Stimulated activated CD4-positive, alpha-beta T cell treated with anti-CD3 and anti-CD28 coated beads, TNF-alpha, amount 100 ng/mL, for 4 hours (primary cell): ENCODE measurements around the gene RWDD4.
"Not testable (repeated sequence)": the region's sequence is repeated elsewhere in the genome, so short reads cannot be mapped to it uniquely, and the experiment has no call there.

Experiments
- DNase-seq, 3 experiments: peaks; one replicate each; pipeline ENCODE4 v3.0.0-alpha.2; 2020; ENCODE audit warnings: low read depth in 3 of 3

RWDD4 gene

GRCh38 chr4:183635741-183636140, 23.2 kb downstream of the RWDD4 start:
- no peak for DNase-seq

- no peak for DNase-seq
These were observed 23.7 kb downstream of the RWDD4 start for GRCh38 chr4:183635321-183635720.

GRCh38 chr4:183633476-183634400, 25.2 kb downstream of the RWDD4 start:
- DNase-seq, result no peak

GRCh38 chr4:183632689-183633088, 26.3 kb downstream of the RWDD4 start:
- DNase-seq, result no peak

GRCh38 chr4:183631577-183632198, 27.3 kb downstream of the RWDD4 start:
- no peak for DNase-seq

GRCh38 chr4:183627979-183628588, 30.9 kb downstream of the RWDD4 start:
- no peak for DNase-seq

GRCh38 chr4:183627286-183627685, 31.7 kb downstream of the RWDD4 start:
- DNase-seq, result not testable (repeated sequence)

- DNase-seq, result no peak
These were observed 32.8 kb downstream of the RWDD4 start for GRCh38 chr4:183626168-183626567.

- no peak for DNase-seq
These were observed 34.4 kb downstream of the RWDD4 start for GRCh38 chr4:183624548-183624947.

- DNase-seq, result no peak
These were observed 37.1 kb downstream of the RWDD4 start for GRCh38 chr4:183621875-183622274.

- DNase-seq, result no peak
These were observed 38.6 kb downstream of the RWDD4 start for GRCh38 chr4:183620421-183620820.

GRCh38 chr4:183618681-183619080, 40.3 kb downstream of the RWDD4 start:
- no peak for DNase-seq

GRCh38 chr4:183617075-183617474, 41.9 kb downstream of the RWDD4 start:
- DNase-seq, result no peak

- no peak for DNase-seq
These were observed 46.4 kb downstream of the RWDD4 start for GRCh38 chr4:183612329-183613250.

- DNase-seq, result no peak
These were observed 47.7 kb downstream of the RWDD4 start for GRCh38 chr4:183611210-183611830.

GRCh38 chr4:183610613-183611012, 48.4 kb downstream of the RWDD4 start:
- no peak for DNase-seq

GRCh38 chr4:183610033-183610432, 49.0 kb downstream of the RWDD4 start:
- no peak for DNase-seq

- DNase-seq, result no peak
These were observed 49.8 kb downstream of the RWDD4 start for GRCh38 chr4:183609151-183609550.

- DNase-seq, result no peak
These were observed 51.1 kb downstream of the RWDD4 start for GRCh38 chr4:183607894-183608293.

GRCh38 chr4:183602557-183603027, 56.4 kb downstream of the RWDD4 start:
- DNase-seq, result no peak

- no peak for DNase-seq
These were observed 57.6 kb downstream of the RWDD4 start for GRCh38 chr4:183601381-183601780.
